Stimulated activated CD4-positive, alpha-beta T cell treated with anti-CD3 and anti-CD28 coated beads, Interleukin-1b, Interleukin-23, amount 100 ng/mL, for 48 hours (primary cell): ENCODE data around the gene DIPK2B.

Experiments used
- DNase-seq: peaks from one replicate; pipeline ENCODE4 v3.0.0-alpha.2; 2020

DIPK2B gene

GRCh38 chrX:45157647-45158046, 43.0 kb downstream of the DIPK2B start:
- no peak for DNase-seq

- no peak for DNase-seq
Observed at GRCh38 chrX:45154462-45154861, 46.2 kb downstream of the DIPK2B start.

DNA sequence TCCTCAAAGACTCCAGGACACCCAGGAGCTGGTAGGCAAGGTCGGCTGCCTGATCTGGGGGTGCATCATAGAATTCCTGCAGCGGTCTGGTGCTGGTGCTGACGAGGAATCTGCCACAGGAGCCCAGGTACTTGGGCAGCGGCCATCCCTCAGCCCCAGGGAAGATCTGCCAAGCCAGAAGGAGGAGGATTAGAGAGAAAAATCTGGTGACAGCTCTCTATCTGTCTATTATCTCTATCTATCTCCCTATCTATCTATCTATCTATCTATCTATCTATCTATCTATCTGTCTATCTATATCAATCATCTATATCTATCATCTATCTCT, 46.7 kb downstream of the DIPK2B start:
- no peak for DNase-seq
